ENCODE results near the gene PREX1. TPM values are rescaled to one million over a fixed set of nuclear protein-coding genes. Genes with fewer than 3 reads are reported as not detected.
A peak's percentile ranks its signal among the peaks of the same experiment; 100 is the strongest.

The PREX1 gene
- total RNA-seq, 4 donors from 2014 or later: 7.5 to 10.9 (median 9.1) TPM

GRCh38 chr20:48682529-48683363 lies 145.1 kb downstream of the PREX1 start:
- ATAC-seq (peak; percentile 66 to 86), DNase-seq (peak; percentile 29 to 67)
- in situ Hi-C loops (cut with MboI; ENCODE audit: low sequenced_read_pairs in 4 of 4) (no loop called here), intact Hi-C loops (cut with DNase I; ENCODE audit: low total_unique reads) (loop anchor here (10.0 kb wide), 1 partner anchor 142 kb away; the partner anchor contains the start of gene PREX1)
- Histone ChIP-seq H3K27ac (peak overlapping the region; percentile 52 to 78 (median 73)), H3K4me1 (peaks cover 57 to 58% of the 10 kb centered on the region in 2 donors), H3K9me3 (no peaks in the 10 kb centered on the region), H3K36me3 (peaks cover 0 to 6% of the 10 kb centered on the region in 2 donors), H3K27me3 (no peaks in the 10 kb centered on the region), H3K4me3 (peak overlapping the region; percentile 30 to 42 (median 36))
- no peak for TF ChIP-seq POLR2A (IDR thresholded peaks at IDR 0.05)

DNA sequence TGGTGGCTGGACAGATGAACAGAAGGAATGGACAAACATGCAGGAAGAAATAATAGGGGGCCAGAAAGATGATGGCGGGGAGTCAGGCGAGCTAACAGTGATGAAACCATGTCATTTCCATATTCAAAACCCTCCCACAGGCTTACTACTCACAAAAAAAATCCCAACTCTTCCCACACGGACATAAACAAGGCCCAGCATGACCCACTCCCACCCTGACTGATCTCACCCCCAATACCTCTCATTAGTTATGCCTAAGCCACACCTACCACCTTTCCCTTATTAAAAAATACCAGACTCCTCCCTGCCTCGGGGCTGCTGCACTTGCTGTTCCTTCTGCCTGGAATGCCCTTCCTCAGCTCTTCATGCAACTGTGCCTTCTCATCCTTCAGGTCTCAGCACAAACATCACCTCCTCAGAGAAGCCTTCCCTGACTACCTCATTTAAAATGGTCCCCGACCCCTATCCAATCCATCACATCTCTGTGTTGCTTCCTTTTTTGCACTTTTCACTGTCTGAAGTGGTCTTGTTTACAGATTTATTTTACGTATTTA lies 145.8 kb downstream of the PREX1 start:
- in situ Hi-C loops (cut with MboI; ENCODE audit: low sequenced_read_pairs in 4 of 4) (no loop called here), intact Hi-C loops (cut with DNase I; ENCODE audit: low total_unique reads) (loop anchor here (10.0 kb wide), 1 partner anchor 143 kb away; the partner anchor contains the start of gene PREX1)
- H3K9me3 ChIP-seq: no peaks in the 10 kb centered on the region
- H3K4me1 ChIP-seq: peaks cover 50% of the 10 kb centered on the region in 2 donors
- peak overlapping the region in 3 of 4 donors; percentile 72 to 78 (median 74) for H3K27ac ChIP-seq
- H3K27me3 ChIP-seq: no peaks in the 10 kb centered on the region
- ATAC-seq (no peak), DNase-seq (no peak)
- peaks cover 0 to 6% of the 10 kb centered on the region in 2 donors for H3K36me3 ChIP-seq
- TF ChIP-seq POLR2A (IDR thresholded peaks at IDR 0.05): no peak
- no peak for TF ChIP-seq CTCF (IDR thresholded peaks at IDR 0.05 in 4 of 5, conservative IDR thresholded peaks at IDR 0.05 in 1 of 5)
- peak overlapping the region in 1 of 4 donors; percentile 42 for H3K4me3 ChIP-seq

- ATAC-seq (no peak), DNase-seq (no peak)
- no peak for TF ChIP-seq POLR2A (IDR thresholded peaks at IDR 0.05)
- intact Hi-C loops (cut with DNase I; ENCODE audit: low total_unique reads): loop anchor here (10.0 kb wide), 1 partner anchor 143 kb away; the partner anchor contains the start of gene PREX1
- H3K4me3 ChIP-seq: no peak overlapping the region
- in situ Hi-C loops (cut with MboI; ENCODE audit: low sequenced_read_pairs in 4 of 4): no loop called here
- H3K9me3 ChIP-seq: no peaks in the 10 kb centered on the region
- peaks cover 44% of the 10 kb centered on the region in 2 donors for H3K4me1 ChIP-seq
- peaks cover 0 to 6% of the 10 kb centered on the region in 2 donors for H3K36me3 ChIP-seq
- H3K27ac ChIP-seq: no peak overlapping the region
- no peaks in the 10 kb centered on the region for H3K27me3 ChIP-seq
These were observed 146.5 kb downstream of the PREX1 start for GRCh38 chr20:48681201-48681872.

DNA sequence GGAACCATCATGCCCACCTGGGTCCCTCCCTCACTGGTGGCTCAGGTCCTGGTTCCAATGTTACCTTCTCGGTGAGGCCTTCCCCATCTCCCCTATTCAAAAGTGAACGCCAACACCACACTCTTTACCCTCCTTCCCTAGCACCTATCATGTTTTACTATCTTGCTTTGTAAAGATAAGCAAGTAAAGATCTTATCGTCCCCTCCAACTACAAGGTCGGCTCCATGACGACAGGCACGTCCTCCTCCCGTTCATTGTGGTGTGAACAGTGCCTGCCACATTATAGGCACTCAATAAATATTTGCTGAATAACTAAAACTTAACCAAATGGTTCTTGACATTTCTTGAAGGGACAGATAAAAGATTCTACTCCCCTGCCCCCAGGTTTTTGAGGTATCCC lies 147.1 kb downstream of the PREX1 start:
- DNase-seq (no peak), ATAC-seq (no peak)
- intact Hi-C loops (cut with DNase I; ENCODE audit: low total_unique reads): loop anchor here (10.0 kb wide), 1 partner anchor 144 kb away; the partner anchor contains the start of gene PREX1
- no peaks in the 10 kb centered on the region for H3K9me3 ChIP-seq
- in situ Hi-C loops (cut with MboI; ENCODE audit: low sequenced_read_pairs in 4 of 4): no loop called here
- H3K27ac ChIP-seq: no peak overlapping the region
- no peak overlapping the region for H3K4me3 ChIP-seq
- peaks cover 0 to 6% of the 10 kb centered on the region in 2 donors for H3K36me3 ChIP-seq
- H3K27me3 ChIP-seq: no peaks in the 10 kb centered on the region
- TF ChIP-seq CTCF (IDR thresholded peaks at IDR 0.05 in 4 of 5, conservative IDR thresholded peaks at IDR 0.05 in 1 of 5) (no peak), POLR2A (IDR thresholded peaks at IDR 0.05) (no peak)
- peaks cover 37% of the 10 kb centered on the region in 2 donors for H3K4me1 ChIP-seq

GRCh38 chr20:48679599-48679998 lies 148.2 kb downstream of the PREX1 start:
- DNase-seq: no peak
- TF ChIP-seq CTCF (IDR thresholded peaks at IDR 0.05 in 4 of 5, conservative IDR thresholded peaks at IDR 0.05 in 1 of 5): no peak
- no peak for TF ChIP-seq POLR2A (IDR thresholded peaks at IDR 0.05)
- no peak overlapping the region for H3K27ac ChIP-seq
- intact Hi-C loops (cut with DNase I; ENCODE audit: low total_unique reads) (no loop called here), in situ Hi-C loops (cut with MboI; ENCODE audit: low sequenced_read_pairs in 4 of 4) (no loop called here)
- H3K9me3 ChIP-seq: no peaks in the 10 kb centered on the region
- H3K4me1 ChIP-seq: peaks cover 27% of the 10 kb centered on the region in 2 donors
- peaks cover 0 to 6% of the 10 kb centered on the region in 2 donors for H3K36me3 ChIP-seq
- H3K27me3 ChIP-seq: no peaks in the 10 kb centered on the region
- no peak overlapping the region for H3K4me3 ChIP-seq
- no peak for ATAC-seq

Data from gastrocnemius medialis (tissue), 4 donors.